Muscle of leg (tissue), 11 donors: ENCODE measurements around the gene PLPP3. TPM values are rescaled to one million over a fixed set of nuclear protein-coding genes. Genes with fewer than 3 reads are reported as not detected.

Source experiments
- DNase-seq: peaks from one replicate; pipeline ENCODE4 v3.0.0; 2013
- H3K27ac ChIP-seq: one replicate; pipeline ENCODE4 v1.5.1; 2013; ENCODE audit warnings: mild to moderate bottlenecking, low read length, control low read depth
- H3K27me3 ChIP-seq: one replicate; pipeline ENCODE4 v1.6.1; 2013; ENCODE audit warnings: low read length; ENCODE audit not compliant: control insufficient read depth, insufficient read depth
- H3K36me3 ChIP-seq: one replicate; pipeline ENCODE4 v1.6.1; 2013; ENCODE audit warnings: low read length; ENCODE audit not compliant: control insufficient read depth, insufficient read depth
- H3K4me1 ChIP-seq: one replicate; pipeline ENCODE4 v1.6.1; 2013; ENCODE audit warnings: low read length; ENCODE audit not compliant: control insufficient read depth, insufficient read depth
- H3K4me3 ChIP-seq: one replicate; pipeline ENCODE4 v1.5.1; 2013; ENCODE audit warnings: low read length, control low read depth
- H3K9me3 ChIP-seq: replicated peaks from 2 replicates; pipeline ENCODE4 v1.6.1; 2013; ENCODE audit warnings: low read depth, low read length; ENCODE audit not compliant: control insufficient read depth
- WGBS: methylation state at CpG from one replicate; pipeline ENCODE4 v1.1.5; 2013; ENCODE audit warnings: missing lambda C conversion rate; ENCODE audit not compliant: insufficient coverage; 5-methylcytosine and 5-hydroxymethylcytosine counted together
- polyA plus RNA-seq, 8 donors: library from polyadenylated mRNA; unstranded; fragments of 120-200 nt; gene quantifications; one replicate each; pipeline versions ENCODE4 v1.2.1 to v1.2.3, GENCODE V29; 2013; ENCODE audit warnings: inconsistent platforms in 1 of 8, low replicate concordance in 1 of 8; ENCODE audit not compliant: insufficient read length in 8 of 8, insufficient read depth in 1 of 8
- total RNA-seq: library from RNA; stranded (reverse); fragments of 120-200 nt; gene quantifications from one replicate; pipeline ENCODE4 v1.2.4, GENCODE V29; 2013

The PLPP3 gene
- total and polyA plus RNA-seq, 9 donors, result 99.8 to 184 (median 125) TPM

- H3K4me3 ChIP-seq, result no peak overlapping the region
These were observed 63.3 kb downstream of the PLPP3 start for GRCh38 chr1:56515898-56516538.

GRCh38 chr1:56512724-56513494 lies 66.5 kb downstream of the PLPP3 start:
- DNase-seq, result no peak
- Histone ChIP-seq H3K9me3 (no peaks in the 10 kb centered on the region), H3K27me3 (no peaks in the 10 kb centered on the region), H3K4me3 (no peak overlapping the region), H3K4me1 (peaks cover 31% of the 10 kb centered on the region), H3K36me3 (peaks cover 76% of the 10 kb centered on the region), H3K27ac (no peak overlapping the region)
- 100% methylated on average over 1 of the region's 8 CpGs for WGBS

More at GRCh38 chr1:56515898-56516538, 63.3 kb downstream of the PLPP3 start:
- no peaks in the 10 kb centered on the region for H3K9me3 ChIP-seq
- 100% methylated on average over 2 of the region's 4 CpGs for WGBS
- peaks cover 12% of the 10 kb centered on the region for H3K4me1 ChIP-seq
- DNase-seq, result no peak
- H3K27me3 ChIP-seq, result no peaks in the 10 kb centered on the region
- H3K36me3 ChIP-seq, result peaks cover 74% of the 10 kb centered on the region
- no peak overlapping the region for H3K27ac ChIP-seq

- no peaks in the 10 kb centered on the region for H3K27me3 ChIP-seq
- H3K4me3 ChIP-seq, result no peak overlapping the region
- no peak overlapping the region for H3K27ac ChIP-seq
- WGBS, result 90% methylated on average over 4 of the region's 8 CpGs
- H3K36me3 ChIP-seq, result peaks cover 76% of the 10 kb centered on the region
- H3K4me1 ChIP-seq, result peaks cover 36% of the 10 kb centered on the region
- H3K9me3 ChIP-seq, result no peaks in the 10 kb centered on the region
- DNase-seq, result no peak
These were observed 67.6 kb downstream of the PLPP3 start for GRCh38 chr1:56511766-56512165.

- H3K4me3 ChIP-seq, result no peak overlapping the region
- H3K27me3 ChIP-seq, result no peaks in the 10 kb centered on the region
- no peak overlapping the region for H3K27ac ChIP-seq
- WGBS, result 78% methylated on average over 4 of the region's 6 CpGs
- peaks cover 40% of the 10 kb centered on the region for H3K4me1 ChIP-seq
- no peak for DNase-seq
- H3K36me3 ChIP-seq, result peaks cover 78% of the 10 kb centered on the region
- no peaks in the 10 kb centered on the region for H3K9me3 ChIP-seq
These were observed 68.0 kb downstream of the PLPP3 start for GRCh38 chr1:56511364-56511763.

GRCh38 chr1:56510642-56511021 lies 68.7 kb downstream of the PLPP3 start:
- Histone ChIP-seq H3K4me3 (no peak overlapping the region), H3K27ac (no peak overlapping the region), H3K9me3 (no peaks in the 10 kb centered on the region), H3K36me3 (peaks cover 79% of the 10 kb centered on the region), H3K27me3 (no peaks in the 10 kb centered on the region), H3K4me1 (peaks cover 45% of the 10 kb centered on the region)
- WGBS, result no CpG with 5 or more reads among the region's 1 CpG
- no peak for DNase-seq

GRCh38 chr1:56509713-56510641 lies 69.4 kb downstream of the PLPP3 start:
- Histone ChIP-seq H3K27ac (no peak overlapping the region), H3K4me1 (peaks cover 40% of the 10 kb centered on the region), H3K27me3 (no peaks in the 10 kb centered on the region), H3K9me3 (no peaks in the 10 kb centered on the region), H3K36me3 (peaks cover 77% of the 10 kb centered on the region), H3K4me3 (no peak overlapping the region)
- DNase-seq, result no peak
- WGBS, result 24% methylated on average over 4 of the region's 13 CpGs

GRCh38 chr1:56508523-56508983 lies 70.8 kb downstream of the PLPP3 start:
- no peaks in the 10 kb centered on the region for H3K9me3 ChIP-seq
- WGBS, result 64% methylated on average over 4 of the region's 4 CpGs
- H3K4me1 ChIP-seq, result peaks cover 40% of the 10 kb centered on the region
- H3K4me3 ChIP-seq, result no peak overlapping the region
- H3K27ac ChIP-seq, result no peak overlapping the region
- peak; percentile 51 for DNase-seq
- peaks cover 84% of the 10 kb centered on the region for H3K36me3 ChIP-seq
- no peaks in the 10 kb centered on the region for H3K27me3 ChIP-seq

GRCh38 chr1:56507925-56508522 lies 71.3 kb downstream of the PLPP3 start:
- no peak overlapping the region for H3K27ac ChIP-seq
- H3K4me1 ChIP-seq, result peaks cover 38% of the 10 kb centered on the region
- WGBS, result 67% methylated on average over 1 of the region's 3 CpGs
- no peaks in the 10 kb centered on the region for H3K27me3 ChIP-seq
- DNase-seq, result no peak
- H3K4me3 ChIP-seq, result no peak overlapping the region
- peaks cover 85% of the 10 kb centered on the region for H3K36me3 ChIP-seq
- H3K9me3 ChIP-seq, result no peaks in the 10 kb centered on the region

- peak; percentile 17 for DNase-seq
- H3K4me3 ChIP-seq, result no peak overlapping the region
- no peaks in the 10 kb centered on the region for H3K9me3 ChIP-seq
- 100% methylated on average over 1 of the region's 3 CpGs for WGBS
- H3K36me3 ChIP-seq, result peaks cover 90% of the 10 kb centered on the region
- peak overlapping the region; percentile 64 for H3K27ac ChIP-seq
- peaks cover 38% of the 10 kb centered on the region for H3K4me1 ChIP-seq
- H3K27me3 ChIP-seq, result no peaks in the 10 kb centered on the region
These were observed 72.3 kb downstream of the PLPP3 start for GRCh38 chr1:56506951-56507491.
